ENCODE measurements around the gene NOD1. TPM values are rescaled to one million over a fixed set of nuclear protein-coding genes. Genes with fewer than 3 reads are reported as not detected.

Gene NOD1
- total and polyA plus RNA-seq, 12 donors: 3.6 to 18.0 (median 7.2) TPM

DNA sequence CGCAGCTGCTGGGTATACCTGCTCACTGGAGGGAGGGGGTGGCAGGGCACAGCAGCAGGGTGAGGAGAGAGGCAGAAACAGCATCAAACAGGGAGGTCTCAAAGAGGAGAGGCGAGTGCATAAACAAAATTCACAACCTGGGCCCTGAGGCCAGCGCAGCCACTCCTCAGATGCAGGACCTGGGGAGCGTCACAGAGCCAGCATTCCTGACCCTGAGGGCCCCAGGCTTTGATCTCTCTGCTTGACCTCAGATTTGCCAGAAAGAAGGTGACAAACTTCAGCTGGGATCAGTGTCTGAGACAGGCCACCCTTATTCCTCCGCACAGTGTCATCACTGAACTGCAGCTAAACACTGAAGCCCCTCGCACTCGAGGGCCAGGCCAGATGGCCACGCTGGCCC, 25.6 kb downstream of the NOD1 start:
- peaks cover 0 to 57% of the 10 kb centered on the region in 2 donors for H3K36me3 ChIP-seq (replicated peaks in 1 of 2)
- intact Hi-C loops (cut with DNase I): no loop called here
- H3K4me1 ChIP-seq (replicated peaks in 1 of 2): peaks cover 0 to 7% of the 10 kb centered on the region in 2 donors
- WGBS, 4 donors: 93 to 97% (median 95%) methylated on average over 7 to 8 of the region's 8 CpGs
- H3K9me3 ChIP-seq (replicated peaks in 1 of 3): no peaks in the 10 kb centered on the region
- H3K27me3 ChIP-seq: no peaks in the 10 kb centered on the region
- H3K27ac ChIP-seq: no peak overlapping the region
- DNase-seq: no peak
- TF ChIP-seq CTCF (IDR thresholded peaks at IDR 0.05) (no peak), POLR2A (IDR thresholded peaks at IDR 0.05) (no peak)
- H3K4me3 ChIP-seq: no peak overlapping the region

DNA sequence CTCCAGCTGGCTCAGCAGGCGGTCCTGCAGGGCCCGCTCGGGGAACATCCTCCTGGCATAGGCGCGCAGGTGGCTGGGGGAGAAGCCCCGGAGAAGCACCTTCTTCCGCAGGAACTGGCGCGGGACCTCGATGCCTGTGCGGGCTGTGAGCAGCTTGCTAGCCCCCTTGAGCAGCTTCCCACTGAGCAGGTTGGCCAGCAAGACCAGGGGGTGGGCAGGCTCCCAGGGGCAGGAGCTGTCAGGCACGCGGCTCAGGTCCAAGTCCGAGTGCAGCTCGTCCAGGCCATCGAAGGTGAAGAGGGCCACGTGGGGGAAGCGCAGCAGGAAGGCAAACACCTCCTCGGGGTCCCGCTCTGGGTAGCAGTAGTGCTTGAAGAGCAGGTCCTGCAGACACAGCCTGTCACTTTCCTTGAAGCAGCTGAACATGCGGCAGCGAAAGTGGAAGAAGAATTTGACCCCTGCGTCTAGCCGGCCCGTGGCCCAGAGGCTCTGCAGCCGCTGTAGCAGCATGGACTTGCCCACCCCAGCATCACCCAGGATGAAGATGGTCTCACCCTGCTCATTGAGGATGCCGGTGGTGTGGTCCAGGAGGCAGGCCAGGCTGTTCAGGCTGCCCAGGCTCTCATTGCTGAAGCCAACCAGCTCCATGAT, 26.2 kb downstream of the NOD1 start:
- no peak for DNase-seq
- peak overlapping the region in 1 of 5 donors; percentile 0 for H3K27ac ChIP-seq
- TF ChIP-seq POLR2A (IDR thresholded peaks at IDR 0.05) (no peak), CTCF (IDR thresholded peaks at IDR 0.05) (no peak)
- peaks cover 0 to 62% of the 10 kb centered on the region in 2 donors for H3K36me3 ChIP-seq (replicated peaks in 1 of 2)
- intact Hi-C loops (cut with DNase I): no loop called here
- H3K27me3 ChIP-seq: no peaks in the 10 kb centered on the region
- H3K4me1 ChIP-seq (replicated peaks in 1 of 2): peaks cover 0 to 7% of the 10 kb centered on the region in 2 donors
- no peaks in the 10 kb centered on the region for H3K9me3 ChIP-seq (replicated peaks in 1 of 3)
- H3K4me3 ChIP-seq: no peak overlapping the region
- WGBS, 4 donors: 81 to 90% (median 88%) methylated on average over 16 to 27 of the region's 27 CpGs

DNA sequence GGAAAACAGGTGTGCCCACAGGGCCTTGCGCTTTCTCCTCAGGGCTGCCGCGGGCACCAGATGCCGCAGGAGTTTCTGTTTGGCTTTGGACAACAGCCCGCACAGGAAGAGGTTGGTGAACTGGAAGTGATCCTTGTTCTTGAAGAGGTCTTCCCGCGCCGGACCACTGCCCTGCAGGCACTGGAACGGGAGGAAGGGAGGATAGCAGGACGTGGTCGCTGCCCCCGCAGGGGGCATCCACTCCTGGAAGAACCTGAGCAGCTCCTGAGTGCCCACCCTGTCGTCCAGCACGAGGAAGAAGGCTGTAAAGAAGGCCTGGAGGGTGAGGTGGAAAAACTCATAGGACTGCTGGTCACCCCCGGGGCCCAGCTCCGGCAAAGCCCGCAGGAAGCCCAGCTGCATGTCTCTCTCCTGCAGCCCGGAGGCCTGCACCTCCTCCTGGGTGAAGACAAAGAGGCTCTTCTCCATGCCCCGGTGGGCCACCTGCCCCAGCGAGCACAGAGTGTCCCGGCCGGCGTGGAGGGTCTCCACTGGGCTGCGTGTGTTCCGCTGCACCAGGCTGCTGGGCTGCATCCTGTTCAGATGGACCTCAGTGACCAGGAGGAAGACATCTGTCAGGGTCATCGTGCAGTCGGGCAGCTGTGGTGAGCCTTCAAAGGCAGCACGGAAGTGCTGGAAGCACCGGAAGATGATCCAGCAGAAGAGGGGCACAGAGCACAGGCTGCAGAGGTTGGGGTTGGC, 26.9 kb downstream of the NOD1 start:
- 85 to 91% (median 90%) methylated on average over 19 to 29 of the region's 29 CpGs for WGBS, 4 donors
- H3K4me1 ChIP-seq (replicated peaks in 1 of 2): peaks cover 0 to 7% of the 10 kb centered on the region in 2 donors
- H3K4me3 ChIP-seq: no peak overlapping the region
- no peaks in the 10 kb centered on the region for H3K27me3 ChIP-seq
- H3K27ac ChIP-seq: no peak overlapping the region
- H3K36me3 ChIP-seq (replicated peaks in 1 of 2): peaks cover 0 to 68% of the 10 kb centered on the region in 2 donors
- no peak for TF ChIP-seq CTCF (IDR thresholded peaks at IDR 0.05)
- H3K9me3 ChIP-seq (replicated peaks in 1 of 3): no peaks in the 10 kb centered on the region
- intact Hi-C loops (cut with DNase I): no loop called here
- DNase-seq: peak in 1 of 7 donors; percentile 31

DNA sequence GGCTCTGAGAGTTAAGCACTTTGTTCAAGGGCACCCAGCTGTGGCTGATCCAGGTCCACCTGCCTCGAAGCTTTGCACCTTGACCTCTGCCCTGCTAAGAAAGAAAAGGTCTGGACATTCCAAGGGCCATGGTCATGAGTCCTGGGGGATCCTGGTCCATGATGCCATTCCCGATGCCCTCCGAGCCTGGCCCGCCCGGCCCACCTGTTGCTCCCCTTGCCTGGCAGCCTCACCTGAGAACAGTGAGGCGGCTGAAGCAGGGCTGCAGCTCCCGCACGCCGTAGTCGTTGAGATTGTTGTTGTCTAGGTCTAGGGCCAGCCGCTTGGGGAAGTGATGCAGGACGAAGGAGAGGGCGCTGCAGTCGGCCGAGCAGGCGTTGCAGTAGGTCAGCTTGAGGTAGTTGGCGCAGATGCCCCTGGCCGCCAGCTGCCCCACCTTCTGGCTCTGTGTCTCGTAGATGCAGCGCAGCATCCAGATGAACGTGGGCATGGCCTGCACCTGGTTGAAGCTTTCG, 27.5 kb downstream of the NOD1 start:
- TF ChIP-seq CTCF (IDR thresholded peaks at IDR 0.05) (no peak), POLR2A (IDR thresholded peaks at IDR 0.05) (no peak)
- peaks cover 0 to 64% of the 10 kb centered on the region in 2 donors for H3K36me3 ChIP-seq (replicated peaks in 1 of 2)
- intact Hi-C loops (cut with DNase I): no loop called here
- H3K27ac ChIP-seq: no peak overlapping the region
- H3K4me3 ChIP-seq: no peak overlapping the region
- 89 to 95% (median 93%) methylated on average over 7 to 22 of the region's 22 CpGs for WGBS, 4 donors
- peaks cover 0 to 7% of the 10 kb centered on the region in 2 donors for H3K4me1 ChIP-seq (replicated peaks in 1 of 2)
- DNase-seq: no peak
- no peaks in the 10 kb centered on the region for H3K9me3 ChIP-seq (replicated peaks in 1 of 3)
- H3K27me3 ChIP-seq: no peaks in the 10 kb centered on the region
